Testis (tissue), 3 donors: ENCODE measurements around the gene SH3BP2. TPM values are rescaled to one million over a fixed set of nuclear protein-coding genes. Genes with fewer than 3 reads are reported as not detected.
A peak's percentile ranks its signal among the peaks of the same experiment; 100 is the strongest.

ENCODE experiments used
- DNase-seq: peaks from one replicate; pipeline ENCODE4 v3.0.0-alpha.2; 2019
- H3K27ac ChIP-seq, 2 donors: fragments of 200-600 bp; sonication (generic); one replicate each; pipeline ENCODE4 v1.5.1; 2019
- H3K27me3 ChIP-seq: fragments of 200-600 bp; sonication (generic); one replicate; pipeline ENCODE4 v1.5.1; 2019
- H3K36me3 ChIP-seq: fragments of 200-600 bp; sonication (generic); one replicate; pipeline ENCODE4 v1.5.1; 2017; ENCODE audit warnings: low read depth; ENCODE audit errors: missing control alignments
- H3K4me1 ChIP-seq: fragments of 200-600 bp; sonication (generic); one replicate; pipeline ENCODE4 v1.5.1; 2019
- H3K4me3 ChIP-seq, 2 donors: fragments of 200-600 bp; sonication (generic); one replicate each; pipeline ENCODE4 v1.5.1; 2017 to 2019
- H3K9me3 ChIP-seq: fragments of 200-600 bp; sonication (generic); one replicate; pipeline ENCODE4 v1.5.1; 2017
- CTCF ChIP-seq, 3 experiments: fragments of 450-650 bp in 2 of 3; fragments of 200-600 bp in 1 of 3; sonication (generic) in 1 of 3; IDR thresholded peaks; one replicate each; pipeline ENCODE4 v1.5.1; 2016 to 2019; ENCODE audit warnings: antibody characterized with exemption in 3 of 3, mild to moderate bottlenecking in 2 of 3, moderate library complexity in 1 of 3
- POLR2A ChIP-seq: fragments of 450-650 bp; IDR thresholded peaks from one replicate; pipeline ENCODE4 v1.6.1; 2017; ENCODE audit warnings: antibody characterized with exemption, mild to moderate bottlenecking, moderate library complexity
- WGBS, 2 donors: methylation state at CpG; one replicate each; pipeline ENCODE4 v1.1.5; 2018; 5-methylcytosine and 5-hydroxymethylcytosine counted together
- intact Hi-C: fragments of 100-400 bp; cut with DNase I; formaldehyde crosslinking; loops from one replicate; pipeline ENCODE4 v1.15.1; 2023; ENCODE audit warnings: low total_unique reads
- polyA plus RNA-seq: library from polyadenylated mRNA; stranded (reverse); fragments of 350-450 nt; fragmentation: Illumina TruSeq; extraction: RNeasy Lipid Tissue Mini Kit (QIAGEN cat#74804); gene quantifications from one replicate; pipeline ENCODE4 v1.2.3, GENCODE V29; 2014; ENCODE audit warnings: low read depth, low replicate concordance; ENCODE audit not compliant: insufficient read depth
- total RNA-seq, 2 donors: library from RNA; depleted of rRNA; stranded (reverse); fragments of >200 nt; gene quantifications; one replicate each; pipeline ENCODE4 v1.2.3, GENCODE V29; 2016

The SH3BP2 gene
- total and polyA plus RNA-seq, 3 donors from 2014 or later, result 26.6 to 47.3 (median 45.0) TPM

- Histone ChIP-seq H3K9me3 (no peaks in the 10 kb centered on the region), H3K4me3 (no peak overlapping the region), H3K36me3 (no peaks in the 10 kb centered on the region), H3K27ac (peak overlapping the region; percentile 39 to 80), H3K27me3 (no peaks in the 10 kb centered on the region), H3K4me1 (peaks cover 74% of the 10 kb centered on the region)
- intact Hi-C loops, result no loop called here
- peak; percentile 63 for DNase-seq
- TF ChIP-seq CTCF (IDR thresholded peaks at IDR 0.05) (no peak), POLR2A (no peak)
- 50 to 68% methylated on average over 4 to 11 of the region's 11 CpGs for WGBS, 2 donors
Measured at GRCh38 chr4:2794486-2795299, 1.8 kb downstream of the SH3BP2 start.

DNA sequence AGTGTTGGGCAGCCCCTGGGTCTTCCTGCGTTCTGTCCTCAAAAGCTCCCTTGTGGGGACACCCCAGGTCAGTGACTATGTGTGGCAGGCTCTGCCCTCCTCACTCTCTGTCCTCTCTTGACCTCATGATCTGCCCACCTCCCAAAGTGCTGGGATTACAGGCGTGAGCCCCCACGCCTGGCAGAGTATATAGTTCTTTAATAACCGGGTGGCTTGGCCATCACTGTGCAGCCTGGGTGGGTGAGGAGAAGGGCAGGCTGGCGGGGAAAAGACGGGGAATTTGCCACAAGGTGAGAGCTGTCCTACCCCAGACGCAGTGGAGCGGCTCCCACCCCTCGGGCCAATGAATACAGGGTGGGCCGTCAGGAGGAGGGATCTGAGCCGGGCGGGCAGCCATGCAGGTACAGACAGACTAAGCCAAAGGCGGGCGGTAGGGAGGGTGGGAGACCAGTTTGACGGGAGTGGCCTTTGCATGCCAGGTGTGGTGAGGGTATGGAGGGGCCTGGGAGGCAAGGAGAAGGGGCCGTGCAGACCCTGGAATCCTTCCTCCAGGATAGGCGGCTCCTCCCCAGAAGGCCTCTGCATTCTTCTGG, 2.5 kb downstream of the SH3BP2 start:
- no peak for DNase-seq
- Histone ChIP-seq H3K36me3 (no peaks in the 10 kb centered on the region), H3K27me3 (no peaks in the 10 kb centered on the region), H3K27ac (peak overlapping the region; percentile 34 to 80), H3K4me3 (no peak overlapping the region), H3K4me1 (peaks cover 81% of the 10 kb centered on the region), H3K9me3 (no peaks in the 10 kb centered on the region)
- intact Hi-C loops, result no loop called here
- 86 to 90% methylated on average over 13 to 17 of the region's 17 CpGs for WGBS, 2 donors
- TF ChIP-seq CTCF (IDR thresholded peaks at IDR 0.05) (no peak), POLR2A (no peak)

GRCh38 chr4:2795893-2796848, 3.3 kb downstream of the SH3BP2 start:
- Histone ChIP-seq H3K9me3 (no peaks in the 10 kb centered on the region), H3K36me3 (no peaks in the 10 kb centered on the region), H3K4me3 (no peak overlapping the region), H3K4me1 (peaks cover 89% of the 10 kb centered on the region), H3K27me3 (no peaks in the 10 kb centered on the region), H3K27ac (peak overlapping the region; percentile 51 to 80)
- no peak for TF ChIP-seq POLR2A
- TF ChIP-seq CTCF (IDR thresholded peaks at IDR 0.05), result no peak
- intact Hi-C loops, result no loop called here
- WGBS, 2 donors, result 60 to 77% methylated on average over 7 to 26 of the region's 27 CpGs
- no peak for DNase-seq

DNA sequence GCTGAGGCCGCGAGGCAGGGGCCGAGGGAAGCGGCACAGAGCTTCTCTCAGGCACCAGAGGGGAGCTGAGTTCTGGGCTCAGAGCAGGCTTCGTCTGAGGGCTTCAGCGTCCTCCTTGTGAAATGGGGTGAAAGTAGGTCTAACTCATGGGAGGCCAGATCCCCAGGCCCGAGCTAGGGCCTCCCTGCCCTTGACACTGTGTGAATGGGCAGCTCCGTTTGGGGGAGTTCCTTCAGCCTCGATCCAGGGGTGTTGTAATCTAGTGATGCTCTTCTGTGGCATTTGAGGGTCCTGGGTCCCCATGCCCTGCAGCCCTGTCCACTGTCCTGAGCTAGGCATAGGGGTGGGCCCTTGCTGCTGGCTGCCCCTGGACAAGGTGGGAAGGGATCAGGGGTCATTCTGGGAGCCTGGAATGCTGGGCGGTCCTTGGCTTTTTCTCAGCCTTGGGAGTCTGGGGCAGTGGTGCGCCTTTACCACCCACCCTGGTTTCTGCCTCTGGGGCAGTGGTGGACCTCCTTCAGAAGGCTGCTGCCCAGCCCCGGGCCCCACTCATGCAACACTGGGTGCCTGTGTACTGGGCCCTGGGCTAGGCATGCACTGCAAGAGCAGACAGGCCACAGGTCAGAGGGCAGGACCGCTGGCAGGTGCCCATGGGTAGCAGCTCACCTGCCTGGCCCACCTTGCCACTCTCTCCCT, 4.1 kb downstream of the SH3BP2 start:
- no peak for TF ChIP-seq CTCF (IDR thresholded peaks at IDR 0.05)
- TF ChIP-seq POLR2A, result no peak
- intact Hi-C loops, result no loop called here
- no peak for DNase-seq
- H3K9me3 ChIP-seq, result no peaks in the 10 kb centered on the region
- peaks cover 92% of the 10 kb centered on the region for H3K4me1 ChIP-seq
- 75% methylated on average over 13 of the region's 13 CpGs; no CpG with 5 or more reads in 1 of the 2 donors for WGBS, 2 donors
- H3K36me3 ChIP-seq, result no peaks in the 10 kb centered on the region
- peak overlapping the region; percentile 51 to 87 for H3K27ac ChIP-seq
- no peaks in the 10 kb centered on the region for H3K27me3 ChIP-seq
- no peak overlapping the region for H3K4me3 ChIP-seq
